ENCODE results near the gene TUBG2.
"Not testable (repeated sequence)": the region's sequence is repeated elsewhere in the genome, so short reads cannot be mapped to it uniquely, and the experiment has no call there.

Gene TUBG2

GRCh38 chr17:42657824-42658588 is 1.1 kb upstream of the TUBG2 start:
- H3K9me3 ChIP-seq (ENCODE audit: control insufficient read depth, insufficient read depth, low read depth, low read length) = no peaks in the 10 kb centered on the region
- H3K27me3 ChIP-seq (ENCODE audit: control insufficient read depth, insufficient read depth, low read length) = no peaks in the 10 kb centered on the region
- peaks cover 21% of the 10 kb centered on the region for H3K36me3 ChIP-seq (ENCODE audit: control insufficient read depth, insufficient read depth, low read length)
- no peak overlapping the region for H3K4me3 ChIP-seq (ENCODE audit: low read depth, low read length)
- peaks cover 17% of the 10 kb centered on the region for H3K4me1 ChIP-seq (ENCODE audit: control insufficient read depth, insufficient read depth, low read length)
- no peak overlapping the region for H3K27ac ChIP-seq (ENCODE audit: low read depth, low read length)
- H3K9ac ChIP-seq (ENCODE audit: low read length) = no peak overlapping the region

GRCh38 chr17:42659932-42660274 is 819 bp downstream of the TUBG2 start:
- H3K27ac ChIP-seq (ENCODE audit: low read depth, low read length); H3K9me3 ChIP-seq (ENCODE audit: control insufficient read depth, insufficient read depth, low read depth, low read length); H3K27me3 ChIP-seq (ENCODE audit: control insufficient read depth, insufficient read depth, low read length): not testable (repeated sequence)
- peak overlapping the region; percentile 77 for H3K9ac ChIP-seq (ENCODE audit: low read length)
- H3K36me3 ChIP-seq (ENCODE audit: control insufficient read depth, insufficient read depth, low read length) = peaks cover 34% of the 10 kb centered on the region
- H3K4me3 ChIP-seq (ENCODE audit: low read depth, low read length) = peak overlapping the region; percentile 77
- H3K4me1 ChIP-seq (ENCODE audit: control insufficient read depth, insufficient read depth, low read length) = peaks cover 13% of the 10 kb centered on the region

GRCh38 chr17:42660692-42661345 is 1.7 kb downstream of the TUBG2 start:
- Histone ChIP-seq H3K9ac (ENCODE audit: low read length) (no peak overlapping the region), H3K27ac (ENCODE audit: low read depth, low read length) (no peak overlapping the region)

GRCh38 chr17:42665581-42666001 is 6.5 kb downstream of the TUBG2 start:
- no peak overlapping the region for H3K4me3 ChIP-seq (ENCODE audit: low read depth, low read length)
- no peak overlapping the region for H3K27ac ChIP-seq (ENCODE audit: low read depth, low read length)
- no peaks in the 10 kb centered on the region for H3K9me3 ChIP-seq (ENCODE audit: control insufficient read depth, insufficient read depth, low read depth, low read length)
- peaks cover 74% of the 10 kb centered on the region for H3K36me3 ChIP-seq (ENCODE audit: control insufficient read depth, insufficient read depth, low read length)
- peaks cover 30% of the 10 kb centered on the region for H3K4me1 ChIP-seq (ENCODE audit: control insufficient read depth, insufficient read depth, low read length)
- H3K9ac ChIP-seq (ENCODE audit: low read length) = no peak overlapping the region
- no peaks in the 10 kb centered on the region for H3K27me3 ChIP-seq (ENCODE audit: control insufficient read depth, insufficient read depth, low read length)

More at GRCh38 chr17:42660692-42661345, 1.7 kb downstream of the TUBG2 start:
- Histone ChIP-seq H3K36me3 (ENCODE audit: control insufficient read depth, insufficient read depth, low read length) (peaks cover 41% of the 10 kb centered on the region), H3K4me3 (ENCODE audit: low read depth, low read length) (peak overlapping the region; percentile 28; the same call in 1 of the 2 replicates), H3K4me1 (ENCODE audit: control insufficient read depth, insufficient read depth, low read length) (peaks cover 13% of the 10 kb centered on the region), H3K9me3 (ENCODE audit: control insufficient read depth, insufficient read depth, low read depth, low read length) (no peaks in the 10 kb centered on the region), H3K27me3 (ENCODE audit: control insufficient read depth, insufficient read depth, low read length) (no peaks in the 10 kb centered on the region)

- not testable (repeated sequence) for H3K27me3 ChIP-seq (ENCODE audit: control insufficient read depth, insufficient read depth, low read length); H3K9ac ChIP-seq (ENCODE audit: low read length); H3K27ac ChIP-seq (ENCODE audit: low read depth, low read length); H3K4me3 ChIP-seq (ENCODE audit: low read depth, low read length); H3K9me3 ChIP-seq (ENCODE audit: control insufficient read depth, insufficient read depth, low read depth, low read length)
- Histone ChIP-seq H3K4me1 (ENCODE audit: control insufficient read depth, insufficient read depth, low read length) (peaks cover 29% of the 10 kb centered on the region), H3K36me3 (ENCODE audit: control insufficient read depth, insufficient read depth, low read length) (peaks cover 70% of the 10 kb centered on the region)
Measured at GRCh38 chr17:42666126-42666525, 7.0 kb downstream of the TUBG2 start.

GRCh38 chr17:42667088-42667951 is 8.2 kb downstream of the TUBG2 start:
- peaks cover 59% of the 10 kb centered on the region for H3K36me3 ChIP-seq (ENCODE audit: control insufficient read depth, insufficient read depth, low read length)

GRCh38 chr17:42669705-42669976 is 10.6 kb downstream of the TUBG2 start:
- peak overlapping the region; percentile 15 for H3K9ac ChIP-seq (ENCODE audit: low read length)
- H3K27ac ChIP-seq (ENCODE audit: low read depth, low read length) = no peak overlapping the region
- peaks cover 40% of the 10 kb centered on the region for H3K36me3 ChIP-seq (ENCODE audit: control insufficient read depth, insufficient read depth, low read length)
- peak overlapping the region; percentile 42 for H3K4me3 ChIP-seq (ENCODE audit: low read depth, low read length)
- H3K4me1 ChIP-seq (ENCODE audit: control insufficient read depth, insufficient read depth, low read length) = peaks cover 61% of the 10 kb centered on the region
- peaks cover 38% of the 10 kb centered on the region for H3K27me3 ChIP-seq (ENCODE audit: control insufficient read depth, insufficient read depth, low read length)
- H3K9me3 ChIP-seq (ENCODE audit: control insufficient read depth, insufficient read depth, low read depth, low read length) = no peaks in the 10 kb centered on the region

More at GRCh38 chr17:42667088-42667951, 8.2 kb downstream of the TUBG2 start:
- Histone ChIP-seq H3K4me1 (ENCODE audit: control insufficient read depth, insufficient read depth, low read length) (peaks cover 41% of the 10 kb centered on the region), H3K27ac (ENCODE audit: low read depth, low read length) (no peak overlapping the region), H3K4me3 (ENCODE audit: low read depth, low read length) (no peak overlapping the region), H3K9ac (ENCODE audit: low read length) (no peak overlapping the region), H3K9me3 (ENCODE audit: control insufficient read depth, insufficient read depth, low read depth, low read length) (no peaks in the 10 kb centered on the region), H3K27me3 (ENCODE audit: control insufficient read depth, insufficient read depth, low read length) (peaks cover 16% of the 10 kb centered on the region)

- H3K4me1 ChIP-seq (ENCODE audit: control insufficient read depth, insufficient read depth, low read length) = peaks cover 64% of the 10 kb centered on the region
- peak overlapping the region; percentile 68 for H3K4me3 ChIP-seq (ENCODE audit: low read depth, low read length)
- peak overlapping the region; percentile 61 for H3K9ac ChIP-seq (ENCODE audit: low read length)
- peaks cover 41% of the 10 kb centered on the region for H3K27me3 ChIP-seq (ENCODE audit: control insufficient read depth, insufficient read depth, low read length)
- no peaks in the 10 kb centered on the region for H3K9me3 ChIP-seq (ENCODE audit: control insufficient read depth, insufficient read depth, low read depth, low read length)
- peak overlapping the region; percentile 31; the same call in 1 of the 2 replicates for H3K27ac ChIP-seq (ENCODE audit: low read depth, low read length)
- H3K36me3 ChIP-seq (ENCODE audit: control insufficient read depth, insufficient read depth, low read length) = peaks cover 40% of the 10 kb centered on the region
Measured at GRCh38 chr17:42669977-42670788, 11.1 kb downstream of the TUBG2 start.

- peak overlapping the region; percentile 68 for H3K4me3 ChIP-seq (ENCODE audit: low read depth, low read length)
Measured at GRCh38 chr17:42670789-42671657, 11.9 kb downstream of the TUBG2 start.

GRCh38 chr17:42672038-42672437 is 13.0 kb downstream of the TUBG2 start:
- Histone ChIP-seq H3K4me3 (ENCODE audit: low read depth, low read length) (peak overlapping the region; percentile 68), H3K9me3 (ENCODE audit: control insufficient read depth, insufficient read depth, low read depth, low read length) (no peaks in the 10 kb centered on the region), H3K9ac (ENCODE audit: low read length) (peak overlapping the region; percentile 55), H3K4me1 (ENCODE audit: control insufficient read depth, insufficient read depth, low read length) (peaks cover 68% of the 10 kb centered on the region), H3K27ac (ENCODE audit: low read depth, low read length) (no peak overlapping the region; the same call in 1 of the 2 replicates), H3K36me3 (ENCODE audit: control insufficient read depth, insufficient read depth, low read length) (peaks cover 21% of the 10 kb centered on the region), H3K27me3 (ENCODE audit: control insufficient read depth, insufficient read depth, low read length) (peaks cover 53% of the 10 kb centered on the region)

More at GRCh38 chr17:42670789-42671657, 11.9 kb downstream of the TUBG2 start:
- H3K9ac ChIP-seq (ENCODE audit: low read length) = peak overlapping the region; percentile 8
- peaks cover 31% of the 10 kb centered on the region for H3K36me3 ChIP-seq (ENCODE audit: control insufficient read depth, insufficient read depth, low read length)
- H3K27me3 ChIP-seq (ENCODE audit: control insufficient read depth, insufficient read depth, low read length) = peaks cover 49% of the 10 kb centered on the region
- no peaks in the 10 kb centered on the region for H3K9me3 ChIP-seq (ENCODE audit: control insufficient read depth, insufficient read depth, low read depth, low read length)
- no peak overlapping the region for H3K27ac ChIP-seq (ENCODE audit: low read depth, low read length)
- H3K4me1 ChIP-seq (ENCODE audit: control insufficient read depth, insufficient read depth, low read length) = peaks cover 69% of the 10 kb centered on the region

Data from HUES6 (cell line).